Sigmoid colon (tissue), 7 donors: ENCODE measurements around the gene RAD51D. TPM values are rescaled to one million over a fixed set of nuclear protein-coding genes. Genes with fewer than 3 reads are reported as not detected.
A peak's percentile ranks its signal among the peaks of the same experiment; 100 is the strongest.

Experiments used
- DNase-seq: peaks from one replicate; pipeline ENCODE4 v3.0.0-alpha.2; 2019
- H3K27ac ChIP-seq, 4 donors: fragments of 200-600 bp; sonication (generic); one replicate each; pipeline ENCODE4 v1.5.1; 2016 to 2019; ENCODE audit warnings: mild to moderate bottlenecking in 1 of 4
- H3K27me3 ChIP-seq, 3 donors: fragments of 200-600 bp; sonication (generic); one replicate each; pipeline ENCODE4 v1.5.1; 2019; ENCODE audit warnings: mild to moderate bottlenecking in 1 of 3
- H3K36me3 ChIP-seq, 4 donors: fragments of 200-600 bp; sonication (generic); one replicate each; pipeline ENCODE4 v1.5.1; 2016 to 2019
- H3K4me1 ChIP-seq, 4 donors: fragments of 200-600 bp; sonication (generic); one replicate each; pipeline ENCODE4 v1.5.1; 2017 to 2019
- H3K4me3 ChIP-seq, 4 donors: fragments of 200-600 bp; sonication (generic); one replicate each; pipeline ENCODE4 v1.5.1; 2017 to 2019; ENCODE audit warnings: mild to moderate bottlenecking in 2 of 4, moderate library complexity in 1 of 4
- H3K9me3 ChIP-seq, 4 donors: fragments of 200-600 bp in 3 of 4; sonication (generic) in 3 of 4; one replicate each; pipeline versions ENCODE4 v1.5.1 to v1.6.1; 2013 to 2019
- CTCF ChIP-seq, 4 experiments: fragments of 450-650 bp in 3 of 4; fragments of 200-600 bp in 1 of 4; IDR thresholded peaks; one replicate each; pipeline ENCODE4 v1.5.1; 2016 to 2019; ENCODE audit warnings: antibody characterized with exemption in 4 of 4, mild to moderate bottlenecking in 3 of 4, moderate library complexity in 2 of 4
- EP300 ChIP-seq, 4 donors: sonication (generic); formaldehyde crosslinking; IDR thresholded peaks; one replicate each; pipeline ENCODE4 v1.6.1; 2017; ENCODE audit warnings: antibody characterized with exemption in 4 of 4
- POLR2A ChIP-seq, 2 donors: fragments of 450-650 bp; IDR thresholded peaks; one replicate each; pipeline ENCODE4 v1.6.1; 2016; ENCODE audit warnings: antibody characterized with exemption in 2 of 2, mild to moderate bottlenecking in 2 of 2, moderate library complexity in 2 of 2
- POLR2AphosphoS5 ChIP-seq, 4 donors: sonication (generic); formaldehyde crosslinking; IDR thresholded peaks; one replicate each; pipeline ENCODE4 v1.6.1; 2017; ENCODE audit warnings: antibody characterized with exemption in 4 of 4
- WGBS, 2 donors: extraction: QIAGEN DNeasy Blood & Tissue Kit; methylation state at CpG; one replicate each; pipeline ENCODE4 v1.1.7; 2013; 5-methylcytosine and 5-hydroxymethylcytosine counted together
- intact Hi-C: fragments of 100-400 bp; cut with DNase I; formaldehyde crosslinking; loops from one replicate; pipeline ENCODE4 v1.15.1; 2023
- polyA plus RNA-seq, 3 donors: library from polyadenylated mRNA; stranded (reverse); fragments of 200-250 nt; gene quantifications; one replicate each; pipeline ENCODE4 v1.2.3, GENCODE V29; 2013
- total RNA-seq, 4 donors: library from RNA; depleted of rRNA; stranded (reverse); fragments of >200 nt; gene quantifications; one replicate each; pipeline ENCODE4 v1.1.0, GENCODE V29; 2016
- donor health status: healthy with polysubstance abuse.
- donor health status: Bipolar disorder and iron deficiency.
- donor health status: healthy.

RAD51D gene
- total and polyA plus RNA-seq, 7 donors, result 2.8 to 12.6 (median 7.6) TPM

- 52 to 75% methylated on average over 8 of the region's 8 CpGs for WGBS, 2 donors
- no peaks in the 10 kb centered on the region for H3K36me3 ChIP-seq
- peaks cover 0 to 38% (median 16%) of the 10 kb centered on the region in 4 donors for H3K4me1 ChIP-seq
- DNase-seq, result no peak
- H3K4me3 ChIP-seq, result no peak overlapping the region
- H3K27me3 ChIP-seq, result no peaks in the 10 kb centered on the region
- H3K27ac ChIP-seq, result peak overlapping the region in 2 of 4 donors; percentile 95 to 97
- intact Hi-C loops, result loop anchor here (5.0 kb wide), 1 partner anchor 35 kb away; the partner anchor contains the start of gene FNDC8
- no peaks in the 10 kb centered on the region for H3K9me3 ChIP-seq
- TF ChIP-seq POLR2AphosphoS5 (IDR thresholded peaks at IDR 0.05) (no peak), CTCF (IDR thresholded peaks at IDR 0.05) (no peak), EP300 (IDR thresholded peaks at IDR 0.05) (no peak), POLR2A (IDR thresholded peaks at IDR 0.05) (no peak)
Observed at GRCh38 chr17:35086931-35087573, 32.6 kb downstream of the RAD51D start.

- Histone ChIP-seq H3K4me3 (no peak overlapping the region), H3K27ac (no peak overlapping the region), H3K36me3 (no peaks in the 10 kb centered on the region), H3K9me3 (no peaks in the 10 kb centered on the region), H3K27me3 (no peaks in the 10 kb centered on the region), H3K4me1 (peaks cover 0 to 46% (median 24%) of the 10 kb centered on the region in 4 donors)
- WGBS, 2 donors, result 92 to 97% methylated on average over 8 of the region's 8 CpGs
- no peak for DNase-seq
- intact Hi-C loops, result loop anchor here (5.0 kb wide), 1 partner anchor 36 kb away; the partner anchor contains the start of gene FNDC8
- TF ChIP-seq POLR2A (IDR thresholded peaks at IDR 0.05) (no peak), CTCF (IDR thresholded peaks at IDR 0.05) (no peak), EP300 (IDR thresholded peaks at IDR 0.05) (no peak), POLR2AphosphoS5 (IDR thresholded peaks at IDR 0.05) (no peak)
Observed at GRCh38 chr17:35086164-35086563, 33.5 kb downstream of the RAD51D start.

- H3K36me3 ChIP-seq, result no peaks in the 10 kb centered on the region
- H3K4me1 ChIP-seq, result peaks cover 0 to 46% (median 27%) of the 10 kb centered on the region in 4 donors
- TF ChIP-seq POLR2A (IDR thresholded peaks at IDR 0.05), result no peak
- TF ChIP-seq POLR2AphosphoS5 (IDR thresholded peaks at IDR 0.05), result no peak
- no peak for TF ChIP-seq EP300 (IDR thresholded peaks at IDR 0.05)
- no peak for TF ChIP-seq CTCF (IDR thresholded peaks at IDR 0.05)
- intact Hi-C loops, result loop anchor here (5.0 kb wide), 1 partner anchor 37 kb away; the partner anchor contains the start of gene FNDC8
- H3K27me3 ChIP-seq, result no peaks in the 10 kb centered on the region
- WGBS, 2 donors, result 18 to 62% methylated on average over 2 of the region's 2 CpGs
- DNase-seq, result no peak
- no peak overlapping the region for H3K4me3 ChIP-seq
- no peak overlapping the region for H3K27ac ChIP-seq
- no peaks in the 10 kb centered on the region for H3K9me3 ChIP-seq
Observed at GRCh38 chr17:35084987-35085386, 34.7 kb downstream of the RAD51D start.

- WGBS, 2 donors, result 16 to 66% methylated on average over 2 of the region's 2 CpGs
Observed at GRCh38 chr17:35083071-35083470, 36.6 kb downstream of the RAD51D start.

More at GRCh38 chr17:35083071-35083470, 36.6 kb downstream of the RAD51D start:
- no peaks in the 10 kb centered on the region for H3K36me3 ChIP-seq
- H3K27ac ChIP-seq, result no peak overlapping the region
- H3K9me3 ChIP-seq, result no peaks in the 10 kb centered on the region
- no peak for DNase-seq
- no peak overlapping the region for H3K4me3 ChIP-seq
- intact Hi-C loops, result no loop called here
- H3K27me3 ChIP-seq, result no peaks in the 10 kb centered on the region
- H3K4me1 ChIP-seq, result peaks cover 0 to 37% (median 26%) of the 10 kb centered on the region in 4 donors
- TF ChIP-seq POLR2A (IDR thresholded peaks at IDR 0.05), result no peak
- TF ChIP-seq CTCF (IDR thresholded peaks at IDR 0.05), result no peak
- no peak for TF ChIP-seq POLR2AphosphoS5 (IDR thresholded peaks at IDR 0.05)
- no peak for TF ChIP-seq EP300 (IDR thresholded peaks at IDR 0.05)
